OCI-M2 (cell line): ENCODE results near the gene ZFP42.
"Not testable (repeated sequence)": the region's sequence is repeated elsewhere in the genome, so short reads cannot be mapped to it uniquely, and the experiment has no call there.

ENCODE experiments used
- DNase-seq: peaks from one replicate; lab custom pipeline; 2025; ENCODE audit not compliant: unreplicated experiment; lab: John Stamatoyannopoulos, UW

ZFP42 gene

DNA sequence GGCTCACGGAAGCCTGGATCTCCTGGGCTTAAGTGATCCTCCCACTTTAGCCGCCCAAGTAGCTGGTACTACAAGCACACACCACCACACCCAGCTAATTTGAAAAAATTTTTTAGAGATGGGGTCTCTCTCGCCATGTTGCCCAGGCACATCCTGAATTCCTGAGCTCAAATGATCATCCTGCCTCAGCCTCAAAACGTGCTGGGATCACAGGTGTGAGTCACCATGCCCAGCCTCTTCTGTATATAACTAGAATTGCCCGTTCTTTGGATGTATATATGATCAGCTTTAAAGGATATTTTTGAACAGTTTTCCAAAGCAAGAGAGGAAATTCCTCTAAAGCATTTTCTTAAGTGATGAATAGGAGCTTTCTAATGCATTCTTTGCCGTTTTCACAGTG, 22.7 kb downstream of the ZFP42 start:
- DNase-seq: no peak

DNA sequence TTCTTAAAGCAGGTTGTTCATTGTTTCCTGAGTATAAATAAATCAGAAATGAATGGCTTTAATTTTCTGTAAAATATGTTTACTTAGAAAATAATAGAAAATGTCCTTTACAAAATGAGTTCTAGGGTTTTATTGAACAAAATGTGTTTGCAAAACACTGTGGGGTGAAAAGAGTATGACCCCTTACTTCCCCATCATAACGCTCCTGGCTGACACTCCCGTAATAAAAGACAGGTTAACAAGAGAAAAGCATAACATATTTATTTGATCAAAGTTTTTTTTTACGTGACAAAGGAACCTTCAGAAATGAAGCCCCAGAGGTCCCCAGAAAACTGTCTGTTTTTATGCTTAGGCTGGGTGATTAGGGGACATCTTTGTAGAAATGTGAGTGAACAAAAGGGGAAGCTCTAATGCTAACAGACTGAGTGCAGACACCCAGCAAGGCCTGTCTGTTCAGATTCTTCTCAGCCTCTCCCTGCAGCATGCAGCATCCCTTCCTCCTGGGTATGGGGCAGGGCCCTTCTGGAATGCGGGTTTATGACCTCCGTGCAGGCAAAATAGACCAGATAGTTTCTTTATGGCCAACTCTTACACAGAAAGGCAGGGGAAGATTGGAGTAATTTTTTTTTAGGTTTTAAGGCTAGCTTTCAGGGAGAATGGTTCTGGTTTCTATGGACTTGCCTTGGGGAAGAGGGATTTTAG, 26.1 kb downstream of the ZFP42 start:
- DNase-seq: no peak

DNA sequence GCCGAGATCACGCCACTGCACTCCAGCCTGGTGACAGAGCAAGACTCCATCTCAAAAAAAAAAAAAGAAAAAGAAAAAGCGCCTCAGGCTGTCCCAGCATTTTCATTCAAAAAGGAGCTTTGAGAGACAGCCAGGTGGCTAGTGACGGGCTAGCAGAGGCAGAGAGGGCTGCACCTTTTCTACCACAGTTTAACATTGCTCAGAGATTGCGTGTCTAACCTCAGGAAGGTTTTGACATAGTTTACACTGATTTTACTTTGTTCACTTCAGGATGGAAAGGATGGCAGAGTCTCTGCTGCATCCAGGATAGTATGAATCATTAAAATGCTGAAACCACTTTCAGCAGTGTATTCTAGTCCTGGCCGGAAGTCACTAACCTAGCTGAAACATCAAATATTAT, 28.1 kb downstream of the ZFP42 start:
- no peak for DNase-seq

DNA sequence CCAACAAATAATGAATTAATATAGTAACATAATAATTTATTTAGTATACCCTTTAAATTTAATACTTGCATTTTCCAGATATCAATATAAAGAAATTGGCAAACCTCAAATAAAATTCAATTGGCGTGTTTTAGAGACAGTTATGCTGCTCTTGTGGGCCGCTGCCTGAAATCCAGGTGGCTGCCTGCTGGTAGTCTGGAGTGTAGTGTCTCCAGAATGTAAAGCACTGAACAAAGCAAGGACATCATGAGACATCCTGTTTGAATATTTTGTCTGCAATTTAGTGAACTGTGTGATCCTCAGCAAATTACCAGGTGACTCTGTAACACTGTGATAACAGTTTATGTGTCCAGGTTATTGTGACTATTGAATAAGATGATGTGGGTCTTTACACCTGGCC, 29.9 kb downstream of the ZFP42 start:
- DNase-seq: no peak

DNA sequence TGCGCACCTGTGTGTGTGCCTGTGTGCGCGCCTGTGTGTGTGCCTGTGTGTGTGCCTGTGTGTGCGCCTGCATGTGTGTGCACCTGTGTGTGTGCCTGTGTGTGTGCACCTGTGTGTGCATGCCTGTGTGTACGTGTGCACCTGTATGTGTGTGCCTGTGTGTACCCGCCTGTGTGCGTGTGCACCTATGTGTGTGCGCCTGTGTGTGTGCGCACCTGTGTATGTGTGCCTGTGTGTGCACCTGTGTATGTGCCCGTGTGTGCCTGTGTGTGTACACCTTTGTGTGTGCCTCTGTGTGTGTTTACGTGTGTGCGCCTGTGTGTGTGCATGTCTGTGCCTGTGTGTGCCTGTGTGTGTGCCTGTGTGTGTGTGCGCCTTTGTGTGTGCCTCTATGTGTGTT, 33.5 kb downstream of the ZFP42 start:
- no peak for DNase-seq

DNA sequence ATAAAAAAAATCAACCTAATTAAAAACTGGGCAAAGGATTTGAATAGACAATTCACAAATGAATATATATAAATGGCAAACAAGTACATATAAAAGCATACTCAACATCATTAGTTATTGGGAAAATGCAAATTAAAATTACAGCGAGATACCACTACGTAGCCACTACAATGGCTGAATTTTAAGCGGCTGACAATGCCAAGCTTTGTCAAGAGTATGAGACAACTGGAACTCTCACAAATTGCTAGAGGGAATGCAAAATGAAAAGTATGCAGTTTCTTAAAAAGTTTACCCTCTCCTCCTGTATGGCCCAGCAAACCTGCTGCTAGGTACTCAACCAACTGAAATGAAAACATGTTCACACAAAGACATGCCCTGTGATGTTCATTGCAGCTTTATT, 34.8 kb downstream of the ZFP42 start:
- DNase-seq: no peak

DNA sequence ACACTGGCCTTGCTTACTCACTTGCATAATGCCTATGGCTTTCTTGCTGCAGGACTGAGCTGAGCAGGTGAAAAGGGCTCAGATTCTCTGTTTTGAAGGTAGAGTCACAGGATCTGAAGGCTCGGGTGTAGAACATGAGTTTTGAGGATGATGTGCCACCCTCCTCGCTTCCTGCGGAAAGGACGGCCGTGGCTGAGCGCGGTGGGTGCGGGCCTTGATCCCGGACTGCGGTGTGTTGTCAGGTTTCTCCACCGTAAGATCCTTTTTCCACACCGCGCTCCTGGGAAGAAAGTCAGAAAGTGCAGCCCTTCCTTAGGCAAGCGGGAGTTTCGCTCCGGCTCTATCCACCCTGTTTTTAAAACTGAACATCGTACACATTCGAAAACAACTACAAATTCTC, 36.2 kb downstream of the ZFP42 start:
- DNase-seq: no peak

DNA sequence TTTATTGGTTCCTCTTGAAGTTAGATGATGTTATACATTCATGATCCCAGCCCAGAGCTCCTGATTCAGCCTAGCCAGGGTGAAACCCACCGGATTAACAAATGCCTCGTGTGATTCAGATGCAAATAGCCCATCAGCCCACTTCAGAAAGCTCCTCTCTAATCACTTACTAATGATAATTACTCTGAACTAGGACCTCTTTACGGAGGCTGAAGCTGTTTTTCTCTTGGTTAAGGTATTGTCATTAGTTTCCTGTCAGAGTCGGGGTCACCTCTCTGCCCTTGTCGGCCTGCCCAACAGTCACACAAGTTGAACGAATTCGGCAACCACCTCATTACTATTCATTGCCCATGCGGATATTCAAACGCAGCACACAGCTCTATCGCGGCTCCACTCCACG, 36.6 kb downstream of the ZFP42 start:
- DNase-seq: no peak

DNA sequence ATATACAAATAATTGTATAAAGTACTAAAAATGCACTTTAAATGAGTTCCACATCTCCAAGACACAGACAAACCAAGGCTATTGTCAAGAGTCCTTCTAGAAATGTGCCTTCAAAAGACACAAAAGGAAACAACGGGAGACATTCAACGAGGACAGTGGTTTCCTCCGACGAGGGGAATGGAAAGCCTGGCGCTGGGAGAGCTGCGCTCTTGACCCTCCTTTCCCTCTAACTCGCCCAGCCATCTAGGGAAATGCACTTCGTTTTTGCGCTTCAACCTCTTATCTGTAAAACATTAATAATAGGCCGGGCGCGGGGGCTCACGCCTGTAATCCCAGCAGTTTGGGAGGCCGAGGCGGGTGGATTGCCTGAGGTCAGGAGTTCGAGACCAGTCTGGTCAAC, 37.0 kb downstream of the ZFP42 start:
- DNase-seq: no peak

DNA sequence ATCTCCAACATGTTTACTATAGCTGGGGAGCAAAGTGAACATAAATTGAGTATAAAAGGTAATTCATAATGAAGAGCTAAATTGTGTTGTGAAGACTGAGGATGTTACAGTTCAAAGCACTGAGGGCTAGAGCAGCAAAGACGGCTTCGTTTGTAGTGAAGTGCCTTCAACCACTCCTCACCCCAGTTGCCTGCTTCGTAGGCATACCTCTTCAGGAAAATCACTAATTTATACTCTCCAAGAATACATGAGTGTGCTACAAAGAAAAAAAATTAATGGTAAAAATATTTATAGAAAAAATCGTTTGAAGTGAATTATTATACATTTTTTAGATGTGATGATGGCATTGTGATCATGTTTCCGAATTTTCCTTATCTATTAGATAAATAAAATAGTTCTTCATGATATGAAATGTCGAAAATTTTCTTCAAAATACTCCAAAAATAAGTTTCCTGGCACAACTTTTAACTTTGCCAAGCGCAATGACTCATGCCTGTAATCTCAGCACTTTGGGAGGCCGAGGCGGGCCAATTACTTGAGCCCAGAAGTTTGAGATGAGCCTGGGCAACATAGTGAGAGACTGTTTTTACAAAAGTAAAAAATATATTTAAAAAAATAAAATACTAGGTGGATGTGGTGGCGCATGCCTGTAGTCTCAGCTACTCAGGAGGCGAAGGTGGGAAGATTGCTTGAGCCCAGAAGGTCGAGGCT, 41.6 kb downstream of the ZFP42 start:
- DNase-seq: no peak

DNA sequence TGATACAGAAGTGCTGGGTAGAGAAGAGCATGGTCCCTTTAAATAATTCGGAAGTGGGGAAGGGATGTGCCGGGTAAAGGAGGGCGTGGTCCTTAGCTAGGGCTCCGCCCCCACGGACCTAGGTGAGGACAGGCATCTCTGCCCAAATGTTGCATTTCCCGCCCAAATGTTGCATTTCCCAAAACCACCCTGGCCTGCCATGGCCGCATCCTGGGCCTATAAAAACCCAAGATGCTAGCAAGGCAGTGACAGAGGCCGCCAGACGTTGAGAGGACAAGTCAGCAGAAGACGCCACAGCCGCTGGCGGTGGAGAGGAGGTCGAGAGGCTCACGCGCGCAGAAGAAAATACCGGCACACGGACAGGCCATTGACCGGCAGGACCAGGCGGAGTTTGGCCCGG, 46.1 kb downstream of the ZFP42 start:
- DNase-seq: no peak

DNA sequence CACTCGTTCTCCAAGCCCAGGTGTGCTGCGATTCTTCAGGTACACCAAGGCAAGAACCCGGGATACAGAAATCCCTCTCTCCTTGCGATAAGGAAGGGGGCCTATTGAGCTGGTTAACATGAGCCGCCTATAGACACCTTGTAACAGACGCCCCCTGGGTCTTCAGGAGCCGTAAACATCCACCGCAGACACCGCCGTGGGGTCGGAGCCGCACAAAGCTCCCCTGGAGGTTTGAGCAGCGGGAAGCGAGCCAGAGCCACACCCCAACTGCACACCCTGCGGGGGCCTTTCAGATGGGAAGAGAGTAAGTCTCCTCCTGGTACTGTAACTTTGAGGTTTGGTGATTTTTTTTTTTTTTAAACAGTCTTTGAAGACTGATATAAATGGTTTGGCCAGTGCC, 46.6 kb downstream of the ZFP42 start:
- no peak for DNase-seq

DNA sequence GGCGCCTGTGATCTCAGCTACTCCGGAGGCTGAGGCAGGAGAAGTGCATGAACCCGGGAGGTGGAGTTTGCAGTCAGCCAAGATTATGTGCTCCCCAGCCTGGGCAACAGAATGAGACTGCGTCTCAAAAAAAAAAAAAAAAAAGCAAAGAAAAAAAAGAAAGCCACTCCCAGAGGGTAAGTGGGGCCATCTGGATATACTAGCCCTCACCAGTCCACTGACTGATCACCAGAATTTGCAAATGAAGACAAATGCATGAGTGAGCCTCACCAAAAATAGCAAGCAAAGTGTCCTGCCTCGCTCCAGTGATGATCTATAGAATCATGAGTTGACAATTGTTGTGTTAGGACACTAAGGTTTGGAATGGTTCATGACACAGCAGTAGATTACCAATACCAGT, 47.6 kb downstream of the ZFP42 start:
- DNase-seq: no peak

DNA sequence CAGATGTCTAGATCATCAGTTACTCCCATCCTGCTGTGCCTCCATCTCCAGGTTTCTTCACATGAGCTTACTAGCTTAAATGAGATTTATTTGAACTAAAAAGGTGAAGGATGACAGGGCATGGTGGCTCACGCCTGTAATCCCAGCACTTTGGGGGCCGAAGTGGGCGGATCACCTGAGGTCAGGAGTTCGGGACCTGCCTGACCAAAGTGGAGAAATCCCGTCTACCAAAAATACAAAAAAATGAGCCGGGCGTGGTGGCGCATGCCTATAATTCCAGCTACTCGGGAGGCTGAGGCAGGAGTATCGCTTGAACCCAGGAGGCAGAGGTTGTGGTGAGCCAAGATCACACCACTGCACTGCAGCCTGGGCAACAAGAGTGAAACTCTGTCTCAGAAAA, 49.9 kb downstream of the ZFP42 start:
- not testable (repeated sequence) for DNase-seq

DNA sequence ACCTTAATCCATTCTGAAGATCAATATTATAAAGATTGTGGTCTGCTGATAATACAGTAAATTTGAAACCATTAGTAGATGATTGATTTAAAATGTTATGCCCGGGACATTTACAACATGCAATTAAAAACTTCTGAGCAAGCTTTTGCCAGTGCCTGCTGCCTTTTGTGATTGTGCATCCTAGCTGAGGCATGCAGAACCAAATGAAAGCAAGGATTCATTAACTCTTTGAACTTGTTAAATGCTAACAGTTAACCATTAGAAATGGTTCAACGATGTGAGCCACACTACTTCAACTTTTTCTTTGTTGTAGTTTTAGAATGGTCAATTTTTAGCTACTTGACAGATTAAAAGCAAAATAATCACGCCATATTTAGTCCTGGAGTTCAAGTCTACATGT, 51.1 kb downstream of the ZFP42 start:
- no peak for DNase-seq

DNA sequence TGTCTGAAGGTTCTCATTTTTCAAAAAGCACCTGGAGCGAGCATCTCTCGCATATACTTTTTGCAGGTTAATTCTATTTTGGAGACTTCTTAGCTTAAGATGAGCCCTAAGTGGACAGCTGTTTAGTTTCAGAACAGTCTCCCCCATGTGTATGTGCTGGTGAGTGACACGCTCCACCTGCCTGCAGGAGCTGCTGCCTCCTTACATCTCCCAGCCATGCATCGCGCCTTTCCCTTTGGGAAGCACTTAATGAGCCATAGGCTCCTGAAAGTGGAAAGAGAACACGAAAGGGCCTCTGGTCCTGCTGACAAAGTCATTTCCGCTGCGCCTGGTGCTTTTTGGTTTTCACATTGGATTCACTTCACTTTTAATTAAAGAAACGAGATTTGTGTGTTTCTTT, 57.7 kb downstream of the ZFP42 start:
- no peak for DNase-seq
